PC-3 (cell line): Measurements from ENCODE around the gene CCT3. TPM values are rescaled to one million over a fixed set of nuclear protein-coding genes. Genes with fewer than 3 reads are reported as not detected.

Experiments
- total RNA-seq: library from RNA; depleted of rRNA; stranded (reverse); fragments of >200 nt; gene quantifications from 2 replicates; pipeline ENCODE4 v1.2.3, GENCODE V29; 2014; rRNA removed

The CCT3 gene
- total RNA-seq, 1 experiment from 2014 or later, result 692 TPM

Other genes with a start within 250 kb of the CCT3 start
- 864 and 1,095 TPM in 2 replicates for gene LMNA, start 223.6 kb downstream of the CCT3 start, total RNA-seq
- 5.8 and 13.1 TPM in 2 replicates for gene SEMA4A, start 184.7 kb downstream of the CCT3 start, total RNA-seq
- gene SLC25A44, start 144.2 kb downstream of the CCT3 start, total RNA-seq, result 28.1 and 33.1 TPM in 2 replicates
- gene PMF1, start 125.3 kb downstream of the CCT3 start, total RNA-seq, result 131 and 163 TPM in 2 replicates
- 0.35 and 2.5 TPM in 2 replicates for gene BGLAP, start 96.1 kb downstream of the CCT3 start, total RNA-seq
- gene PAQR6, start 90.2 kb downstream of the CCT3 start, total RNA-seq, result 6.6 and 7.2 TPM in 2 replicates
- 126 and 130 TPM in 2 replicates for gene SMG5, start 55.5 kb downstream of the CCT3 start, total RNA-seq
- gene TMEM79, start 54.0 kb downstream of the CCT3 start, total RNA-seq, result 8.1 and 11.2 TPM in 2 replicates
- 49.8 and 52.2 TPM in 2 replicates for gene GLMP, start 42.6 kb downstream of the CCT3 start, total RNA-seq
- 1.1 TPM in 1 of 2 replicates, not detected in the other for gene VHLL, start 39.0 kb downstream of the CCT3 start, total RNA-seq
- 0.51 and 1.3 TPM in 2 replicates for gene TSACC, start 234 bp upstream of the CCT3 start, total RNA-seq
- 0.26 TPM in 1 of 2 replicates, not detected in the other for gene RHBG, start 30.9 kb upstream of the CCT3 start, total RNA-seq
- 17.3 and 27.4 TPM in 2 replicates for gene MEF2D, start 162.5 kb upstream of the CCT3 start, total RNA-seq
- 54.3 and 77.3 TPM in 2 replicates for gene IQGAP3, start 234.3 kb upstream of the CCT3 start, total RNA-seq
- gene TTC24, start 241.4 kb upstream of the CCT3 start, total RNA-seq, result not detected in 2 replicates